ENCODE results near the gene IFFO2. TPM values are rescaled to one million over a fixed set of nuclear protein-coding genes. Genes with fewer than 3 reads are reported as not detected.
A peak's percentile ranks its signal among the peaks of the same experiment; 100 is the strongest.

The IFFO2 gene
- total and polyA plus RNA-seq, 10 of the 15 experiments (the other 5 are each of a cell fraction or from before 2014, with no cell fraction given) = 1.2 to 18.4 (median 6.7) TPM

- TF ChIP-seq IRF4 (IDR thresholded peaks at IDR 0.05; ENCODE audit: low read depth, low read length) (no peak), BMI1 (IDR thresholded peaks at IDR 0.05; ENCODE audit: borderline replicate concordance) (no peak), PBX3 (IDR thresholded peaks at IDR 0.05; ENCODE audit: insufficient replicate concordance, low read depth, low read length) (no peak), SMAD5 (IDR thresholded peaks at IDR 0.05; ENCODE audit: low read depth) (no peak), YY1 (IDR thresholded peaks at IDR 0.05; ENCODE audit: low read depth, low read length) (no peak), NR2C2 (IDR thresholded peaks at IDR 0.05; ENCODE audit: borderline replicate concordance, control insufficient read depth, insufficient read length, low read depth) (no peak), RAD21 (IDR thresholded peaks at IDR 0.05; ENCODE audit: insufficient read depth, low read depth, low read length) (no peak), IKZF1 (conservative IDR thresholded peaks at IDR 0.05) (peak; percentile 71), WRNIP1 (IDR thresholded peaks at IDR 0.05; ENCODE audit: borderline replicate concordance, low read depth, low read length) (no peak), DPF2 (IDR thresholded peaks at IDR 0.05) (no peak), MEF2A (IDR thresholded peaks at IDR 0.05; ENCODE audit: insufficient read depth, low read depth, low read length) (no peak), PML (IDR thresholded peaks at IDR 0.05; ENCODE audit: low read length) (no peak), HSF1 (IDR thresholded peaks at IDR 0.05; ENCODE audit: low read depth, low read length) (no peak), ZNF622 (IDR thresholded peaks at IDR 0.05) (no peak), RUNX3 (IDR thresholded peaks at IDR 0.05; ENCODE audit: low read length) (no peak), NFYA (IDR thresholded peaks at IDR 0.05; ENCODE audit: borderline replicate concordance, low read depth, low read length) (no peak), ATF3 (IDR thresholded peaks at IDR 0.05; ENCODE audit: borderline replicate concordance, extremely low read depth, low read depth, low read length) (no peak), SPI1 (IDR thresholded peaks at IDR 0.05; ENCODE audit: borderline replicate concordance, insufficient read depth, low read depth, low read length) (no peak), GATAD2B (conservative IDR thresholded peaks at IDR 0.05; ENCODE audit: low read depth) (peak; percentile 93), NFYB (IDR thresholded peaks at IDR 0.05; ENCODE audit: insufficient read depth, low read depth, low read length) (no peak), TCF3 (IDR thresholded peaks at IDR 0.05; ENCODE audit: borderline replicate concordance, insufficient read depth, low read depth, low read length) (0 out of 2 replicates have a peak, but pooled peaks have one; percentile 14), BACH1 (IDR thresholded peaks at IDR 0.05; ENCODE audit: borderline replicate concordance) (peak; percentile 88), NRF1 (conservative IDR thresholded peaks at IDR 0.05; ENCODE audit: low read depth, low read length) (no peak), ZNF217 (IDR thresholded peaks at IDR 0.05) (no peak), ZBTB4 (CRISPR knock-in tag; IDR thresholded peaks at IDR 0.05) (no peak), YBX1 (IDR thresholded peaks at IDR 0.05) (no peak)
Measured at GRCh38 chr1:18955441-18956192, 859 bp downstream of the IFFO2 start (continued).

Data from GM12878 (cell line).